HL-60 (cell line): ENCODE measurements around the gene PTDSS2.

Experiments used
- DNase-seq, 2 experiments: peaks; one replicate each; pipeline ENCODE4 v3.0.0-alpha.2; 2010 to 2020; ENCODE audit warnings: low read depth in 1 of 2, low spot score in 1 of 2
- H3K27ac ChIP-seq: fragments of 250-450 bp; sonication (Bioruptor Pico); replicated peaks from 2 replicates; pipeline ENCODE4 v1.5.1; 2020; ENCODE audit warnings: mild to moderate bottlenecking, moderate library complexity
- H3K27me3 ChIP-seq: fragments of 250-450 bp; sonication (Bioruptor Pico); 2 replicates; pipeline ENCODE4 v1.5.1; 2021; ENCODE audit warnings: mild to moderate bottlenecking, moderate library complexity; ENCODE audit not compliant: insufficient read depth, poor library complexity, severe bottlenecking
- H3K4me3 ChIP-seq: replicated peaks from 2 replicates; pipeline ENCODE4 v1.5.1; 2011; ENCODE audit warnings: mild to moderate bottlenecking, control low read depth, low read length; ENCODE audit not compliant: insufficient read depth
- CTCF ChIP-seq: IDR thresholded peaks from one replicate; pipeline ENCODE4 v1.5.1; 2011; ENCODE audit warnings: low read length, control low read depth, inconsistent platforms; ENCODE audit not compliant: insufficient read depth
- GABPA ChIP-seq: IDR thresholded peaks from 2 replicates; pipeline ENCODE4 v1.6.1; 2012; ENCODE audit warnings: low read depth
- POLR2AphosphoS5 ChIP-seq: IDR thresholded peaks from 2 replicates; pipeline ENCODE4 v1.6.1; 2012; ENCODE audit warnings: low read depth
- REST ChIP-seq: IDR thresholded peaks from 2 replicates; pipeline ENCODE4 v1.6.1; 2012; ENCODE audit warnings: low read depth; ENCODE audit not compliant: insufficient replicate concordance
- SPI1 ChIP-seq: IDR thresholded peaks from 2 replicates; pipeline ENCODE4 v1.6.1; 2012; ENCODE audit warnings: low read depth, mild to moderate bottlenecking, borderline replicate concordance

PTDSS2 gene

GRCh38 chr11:431921-432320 is 18.2 kb upstream of the PTDSS2 start:
- no peak for DNase-seq
- no peaks in the 10 kb centered on the region for H3K27me3 ChIP-seq
- H3K4me3 ChIP-seq: no peak overlapping the region
- no peak for TF ChIP-seq CTCF
- TF ChIP-seq GABPA: no peak
- TF ChIP-seq SPI1: no peak
- no peak for TF ChIP-seq REST
- no peak for TF ChIP-seq POLR2AphosphoS5
- no peak overlapping the region for H3K27ac ChIP-seq

- Histone ChIP-seq H3K27ac (no peak overlapping the region), H3K4me3 (no peak overlapping the region), H3K27me3 (no peaks in the 10 kb centered on the region)
- TF ChIP-seq REST (no peak), SPI1 (no peak), POLR2AphosphoS5 (no peak), CTCF (no peak), GABPA (no peak)
- no peak for DNase-seq
These were observed 17.5 kb upstream of the PTDSS2 start for GRCh38 chr11:432501-433100.

GRCh38 chr11:433111-433510 is 17.0 kb upstream of the PTDSS2 start:
- DNase-seq: no peak
- H3K27me3 ChIP-seq: no peaks in the 10 kb centered on the region
- no peak for TF ChIP-seq POLR2AphosphoS5
- TF ChIP-seq REST: no peak
- no peak for TF ChIP-seq GABPA
- no peak for TF ChIP-seq CTCF
- TF ChIP-seq SPI1: no peak
- H3K4me3 ChIP-seq: no peak overlapping the region
- H3K27ac ChIP-seq: no peak overlapping the region
